Amniotic stem cell (primary cell): ENCODE results near the gene NDUFB2.
"Not testable (repeated sequence)": the region's sequence is repeated elsewhere in the genome, so short reads cannot be mapped to it uniquely, and the experiment has no call there.

ENCODE experiments used
- DNase-seq: peaks from one replicate; lab custom pipeline; 2025; lab: John Stamatoyannopoulos, UW

Gene NDUFB2

DNA sequence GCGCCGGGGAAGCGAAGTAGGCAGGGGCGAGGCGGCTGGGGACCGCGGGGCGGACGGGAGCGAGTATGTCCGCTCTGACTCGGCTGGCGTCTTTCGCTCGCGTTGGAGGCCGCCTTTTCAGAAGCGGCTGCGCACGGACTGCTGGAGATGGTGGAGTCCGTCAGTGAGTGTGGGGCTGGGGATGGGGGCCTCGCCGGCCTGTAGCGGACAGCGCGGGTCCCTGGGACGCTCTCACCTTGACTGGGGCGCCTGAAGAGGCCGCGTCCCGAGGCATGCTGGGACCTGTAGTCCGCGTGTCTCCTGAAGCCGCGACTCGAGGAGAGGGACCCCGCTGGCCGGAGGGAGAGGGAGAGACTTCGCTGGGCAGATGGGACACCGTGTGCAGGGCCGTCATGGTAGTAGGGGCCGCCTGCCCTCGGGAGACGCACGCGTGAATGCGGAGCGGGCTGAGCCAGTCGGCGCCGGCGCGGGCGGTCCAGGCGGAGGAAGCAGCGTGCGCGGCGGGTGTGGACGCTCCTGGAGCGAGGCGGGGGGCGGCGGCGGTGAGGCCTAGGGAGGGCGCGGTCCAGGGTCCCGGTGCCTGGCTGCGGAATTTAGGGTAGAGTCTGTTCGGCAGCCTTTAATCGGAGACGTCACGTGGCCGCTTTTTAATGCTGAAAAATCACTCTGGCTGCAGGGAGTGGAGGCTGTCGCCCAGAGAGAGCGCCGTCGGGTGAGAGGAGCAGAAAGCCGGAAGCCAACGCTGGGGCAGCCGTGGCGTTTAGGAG is at the start of gene NDUFB2:
Gene NDUFB2, plus strand, starts transcription at position 29 of the 767 bp plus-strand sequence. Its CDS starts 37 bp downstream, at position 66.
- peak; percentile 77 for DNase-seq

DNA sequence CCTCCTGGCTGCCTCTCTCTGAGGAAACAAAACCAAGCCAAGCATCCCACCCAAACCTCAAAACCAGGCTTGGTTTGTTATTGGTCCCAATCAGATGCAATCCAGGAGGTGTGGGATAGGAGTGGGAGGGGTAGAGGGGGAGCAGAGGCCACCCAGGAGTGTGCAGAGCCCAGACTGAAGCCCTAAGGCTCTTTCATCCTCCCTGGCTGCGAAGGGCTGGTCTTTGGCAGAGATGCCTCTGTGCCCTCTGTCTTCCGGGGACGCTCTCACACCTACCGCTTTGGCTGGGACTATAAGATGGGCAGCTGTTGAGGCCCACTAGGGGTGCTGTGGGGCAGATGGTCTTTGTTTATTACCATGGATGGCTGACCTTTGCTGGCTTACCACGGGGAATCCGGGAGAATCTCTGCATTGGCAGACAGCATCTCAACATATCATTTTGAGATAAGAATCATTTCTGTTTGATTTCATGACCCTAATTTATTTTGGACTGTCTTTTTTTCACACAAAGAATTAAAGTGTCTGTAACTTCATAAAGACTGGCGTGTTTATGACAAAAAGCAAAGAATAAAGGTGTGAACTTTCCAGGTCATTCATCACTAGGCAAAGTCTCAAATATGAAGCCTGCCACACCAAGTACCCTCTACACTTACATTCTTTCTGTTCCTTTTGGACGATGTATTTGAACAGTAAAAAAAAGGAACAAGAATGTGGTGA is 49.4 kb upstream of the NDUFB2 start:
- no peak for DNase-seq

DNA sequence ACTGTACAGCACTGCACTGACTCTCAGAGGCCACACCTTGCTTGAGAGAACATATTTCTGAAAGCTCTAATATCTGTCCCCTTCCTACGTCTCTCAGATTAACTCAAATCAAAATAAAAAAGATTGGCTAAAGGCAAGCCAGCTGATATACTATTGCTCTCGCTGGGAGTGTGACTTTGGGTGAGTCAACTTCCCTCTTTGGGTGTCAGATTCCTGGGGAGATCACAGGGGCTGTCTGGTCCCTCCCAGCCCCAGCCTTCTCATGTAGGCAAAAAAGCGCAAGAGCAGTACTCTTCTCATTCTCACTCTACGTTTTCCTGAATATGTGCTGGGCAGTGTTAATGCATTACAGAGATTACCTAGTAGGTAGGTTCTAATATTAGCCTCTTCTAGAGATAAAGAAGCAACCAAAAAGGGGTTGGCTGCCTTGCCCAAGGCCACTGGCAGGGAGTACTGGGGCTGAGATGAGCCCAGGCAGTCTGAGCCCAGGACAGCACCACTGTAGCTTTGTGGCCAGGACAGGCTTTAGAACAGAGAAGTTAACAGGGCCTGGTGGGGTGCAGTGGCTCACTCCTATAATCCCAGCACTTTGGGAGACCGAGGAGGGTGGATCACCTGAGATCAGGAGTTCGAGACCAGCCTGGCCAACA is 46.8 kb upstream of the NDUFB2 start:
- DNase-seq: no peak

DNA sequence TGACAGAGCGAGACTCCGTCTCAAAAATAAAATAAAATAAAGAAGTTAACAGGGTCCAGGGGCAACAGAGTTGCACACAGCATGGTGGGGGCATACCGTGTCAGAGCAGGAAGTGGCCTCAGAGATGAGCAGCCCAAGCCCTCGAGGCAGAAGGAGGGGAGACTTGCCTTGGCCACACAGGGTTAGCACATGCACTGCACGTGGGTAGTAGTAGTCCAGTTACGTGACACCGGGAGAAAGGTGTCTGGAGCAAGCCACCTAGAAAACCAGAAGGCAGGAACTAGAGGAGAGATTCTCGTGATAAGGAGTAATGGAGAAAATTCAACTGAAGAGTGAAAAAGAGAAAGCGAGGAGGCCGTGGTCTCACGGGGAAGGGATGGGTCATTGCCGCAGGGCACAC is 46.1 kb upstream of the NDUFB2 start:
- DNase-seq: no peak

DNA sequence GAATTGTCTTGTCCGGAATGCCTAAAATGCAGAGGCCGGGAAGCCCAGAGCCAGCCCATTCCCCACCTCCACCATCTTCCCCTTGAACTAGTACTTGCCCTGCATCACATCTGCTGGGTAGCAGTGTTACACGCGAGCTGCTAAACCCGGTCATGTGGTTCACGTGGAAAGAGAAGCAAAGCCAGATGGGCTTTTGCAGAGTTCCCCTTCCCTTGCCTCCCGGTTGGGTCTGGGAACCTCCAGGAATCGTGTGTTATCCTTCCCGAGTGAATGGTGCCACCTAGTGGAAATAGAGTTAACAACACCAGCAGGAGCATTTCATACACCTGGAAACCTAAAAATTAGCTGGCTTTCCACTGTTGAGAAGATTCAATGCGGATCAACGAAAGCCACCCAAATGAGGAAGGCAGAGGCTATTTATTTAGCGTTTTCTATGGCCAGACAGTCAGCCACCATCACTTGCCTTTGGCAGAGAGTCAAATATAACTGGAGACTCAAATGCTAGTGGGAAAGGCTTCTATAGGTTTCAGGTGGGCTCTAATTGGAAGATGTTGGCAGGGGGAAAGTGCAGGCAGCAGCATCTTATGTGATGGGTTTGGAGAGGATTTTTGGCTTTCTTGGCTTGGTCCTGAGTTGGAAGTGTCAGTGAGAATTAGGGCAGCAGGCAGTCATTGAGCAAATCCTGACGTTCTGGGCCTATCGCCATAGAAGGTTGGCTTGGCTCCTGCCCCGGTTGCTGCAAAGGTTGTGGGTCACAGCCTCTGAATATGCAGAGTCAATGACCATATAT is 43.0 kb upstream of the NDUFB2 start:
- peak; percentile 74 for DNase-seq

DNA sequence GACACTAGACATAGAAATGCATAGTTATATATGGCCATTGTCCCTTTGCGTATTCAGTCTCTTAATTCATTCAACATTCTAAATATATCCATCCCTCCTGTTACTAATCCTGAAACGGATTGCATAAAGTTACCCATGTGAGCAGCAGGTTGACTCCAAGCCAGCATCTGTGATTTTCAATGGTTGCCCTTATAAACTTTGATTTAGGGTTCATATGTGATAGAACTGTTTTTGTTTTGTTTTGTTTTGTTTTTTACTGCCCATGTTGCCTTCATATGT is 42.5 kb upstream of the NDUFB2 start:
- DNase-seq: no peak

DNA sequence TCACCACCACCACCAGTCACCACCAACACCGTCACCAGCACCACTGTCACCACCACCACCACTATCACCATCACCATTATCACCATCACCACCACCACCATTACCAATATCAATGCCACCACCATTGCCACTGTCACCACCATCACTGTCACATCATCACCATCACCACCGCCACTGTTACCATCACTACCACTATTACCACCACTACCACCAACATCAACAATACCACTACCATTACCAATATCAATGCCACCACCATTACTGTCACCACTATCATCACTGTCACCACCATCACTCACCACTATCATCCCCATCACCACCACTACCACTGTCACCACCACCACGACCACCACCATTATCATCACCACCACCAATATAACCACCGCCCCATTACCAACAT is 41.8 kb upstream of the NDUFB2 start:
- no peak for DNase-seq

DNA sequence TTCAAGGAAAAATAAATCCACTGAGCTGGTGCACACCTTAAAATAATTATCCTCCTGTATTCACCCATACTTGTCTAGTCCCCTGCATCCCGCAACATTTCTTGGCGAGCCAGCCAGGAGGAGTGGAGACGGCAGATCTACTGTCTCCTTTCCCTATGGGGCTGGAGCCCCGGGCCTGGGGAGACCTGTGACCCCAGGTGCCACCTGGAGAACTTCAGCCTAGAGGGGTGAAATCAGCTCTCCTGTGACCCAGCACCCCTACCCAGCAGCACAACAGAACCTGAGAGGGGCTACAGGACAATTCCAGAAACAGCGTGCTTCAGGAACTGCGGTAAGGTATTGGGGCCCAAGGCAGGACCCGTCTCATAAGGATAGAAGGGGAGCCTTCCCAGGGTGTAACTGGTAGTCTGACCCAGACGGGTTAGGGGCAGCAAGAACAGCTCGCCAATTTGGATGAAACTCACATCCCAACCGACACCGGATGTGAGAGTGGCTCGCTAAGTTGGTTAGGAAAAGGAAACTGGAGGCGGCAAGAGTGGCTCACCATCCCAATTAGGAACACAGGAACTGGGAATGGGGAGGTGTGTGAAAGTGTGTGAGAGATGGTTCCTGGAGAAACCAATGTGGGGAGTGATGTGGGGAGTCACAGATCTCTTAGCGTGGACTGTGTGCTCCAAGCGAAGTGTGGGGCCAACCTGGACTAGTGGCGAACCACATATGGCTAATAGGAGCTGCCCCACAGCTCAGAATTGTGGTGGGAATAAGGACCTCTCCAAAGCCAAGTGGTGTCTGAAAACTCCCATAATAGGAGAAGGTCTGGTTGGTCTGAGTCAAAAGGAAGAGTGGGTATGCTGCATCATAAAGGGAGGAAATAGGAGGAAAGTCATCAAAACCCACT is 40.7 kb upstream of the NDUFB2 start:
- no peak for DNase-seq

DNA sequence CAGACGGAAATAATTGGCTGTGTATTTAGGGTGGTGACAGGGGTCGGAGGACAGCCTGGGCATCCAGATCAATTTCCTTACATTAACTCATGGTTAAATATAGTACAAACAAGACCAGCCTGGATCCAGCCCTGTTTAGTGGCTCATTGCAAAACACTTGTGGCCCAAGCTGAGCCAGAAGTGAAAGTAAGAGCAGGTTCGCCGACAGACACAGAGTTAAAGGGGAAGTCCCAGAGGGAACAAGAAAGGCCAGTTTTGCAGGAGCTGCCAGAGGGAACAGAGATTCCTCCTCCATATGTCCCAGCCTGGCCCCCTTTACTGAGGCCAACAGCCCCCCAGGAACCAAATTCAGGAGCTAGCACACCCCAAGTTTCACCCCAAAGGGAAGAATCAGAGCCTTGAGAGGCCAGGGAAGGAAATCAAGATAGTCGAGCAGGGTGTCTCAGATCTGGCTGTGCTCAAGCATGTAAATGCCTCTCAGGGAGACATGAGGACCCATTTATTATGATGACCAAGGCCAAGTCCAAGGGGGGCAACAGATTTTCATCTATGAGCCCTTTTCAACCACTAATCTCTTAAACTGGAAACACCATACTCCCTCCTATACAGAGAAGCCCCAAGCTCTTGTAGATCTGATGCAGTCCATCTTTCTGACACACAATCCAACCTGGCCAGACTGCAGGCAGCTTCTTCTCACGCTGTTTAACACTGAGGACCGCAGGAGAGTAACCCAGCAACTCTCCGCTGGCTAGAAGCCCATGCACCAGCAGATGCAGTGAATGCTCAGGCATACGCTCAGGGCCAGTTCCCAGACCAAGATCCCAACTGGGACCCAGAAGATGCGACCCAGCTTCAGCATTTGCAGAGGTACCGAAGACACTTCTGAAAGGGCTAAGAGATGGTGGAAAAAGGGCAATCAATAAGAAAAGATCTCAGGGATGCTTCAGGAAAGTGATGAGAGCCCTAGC is 39.7 kb upstream of the NDUFB2 start:
- no peak for DNase-seq

DNA sequence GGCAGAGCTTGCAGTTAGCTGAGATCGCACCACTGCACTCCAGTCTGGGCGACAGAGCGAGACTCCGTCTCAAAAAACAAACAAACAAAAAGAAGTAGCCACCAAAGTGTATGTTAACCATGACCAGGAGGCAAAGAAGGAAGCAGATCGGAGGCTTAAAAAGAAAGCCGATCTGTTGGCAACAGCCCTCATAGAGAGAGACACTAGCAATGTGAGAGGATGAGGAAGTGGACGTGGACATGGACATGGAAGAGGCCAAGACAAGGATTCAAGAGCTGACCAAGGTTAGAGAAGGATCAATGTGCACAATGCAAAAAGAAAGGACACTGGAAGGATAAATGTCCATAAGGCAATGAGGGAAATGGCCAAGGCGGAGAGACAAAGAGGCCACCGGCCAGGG is 38.6 kb upstream of the NDUFB2 start:
- DNase-seq: no peak

DNA sequence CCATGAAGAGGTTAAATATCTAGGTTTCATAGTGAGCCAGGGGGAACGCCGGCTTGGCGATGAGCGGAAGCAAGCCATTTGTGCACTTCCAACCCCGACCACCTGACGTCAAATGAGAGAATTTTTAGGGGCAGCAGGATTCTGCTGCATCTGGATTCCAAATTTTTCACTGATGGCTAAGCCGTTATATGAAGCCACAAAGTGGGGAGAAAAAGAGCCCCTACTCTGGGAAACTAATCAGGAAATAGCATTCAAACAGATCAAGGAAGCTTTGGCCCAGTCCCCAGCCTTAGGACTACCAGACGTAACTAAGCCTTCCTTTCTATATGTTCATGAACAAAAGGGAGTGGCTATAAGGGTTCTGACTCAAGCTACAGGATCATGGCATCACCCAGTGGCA is 36.7 kb upstream of the NDUFB2 start:
- no peak for DNase-seq

DNA sequence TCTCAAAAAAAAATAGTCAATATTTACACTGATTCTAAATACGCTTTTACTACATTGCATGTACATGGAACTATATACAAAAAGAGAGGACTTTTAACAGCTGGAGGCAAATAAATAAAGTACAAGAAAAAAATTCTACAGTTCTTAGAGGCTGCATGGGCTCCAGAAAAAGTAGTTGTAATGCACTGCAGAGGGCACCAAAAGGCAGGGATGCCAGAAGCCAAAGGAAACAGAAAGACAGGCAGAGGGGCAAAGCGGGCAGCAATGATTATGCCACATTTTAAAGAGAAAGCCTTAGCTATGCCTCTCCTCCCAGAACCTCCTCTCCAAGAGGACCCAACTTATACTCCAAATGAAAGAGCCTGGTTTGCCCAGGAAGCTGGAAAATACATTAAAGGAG is 35.4 kb upstream of the NDUFB2 start:
- no peak for DNase-seq

DNA sequence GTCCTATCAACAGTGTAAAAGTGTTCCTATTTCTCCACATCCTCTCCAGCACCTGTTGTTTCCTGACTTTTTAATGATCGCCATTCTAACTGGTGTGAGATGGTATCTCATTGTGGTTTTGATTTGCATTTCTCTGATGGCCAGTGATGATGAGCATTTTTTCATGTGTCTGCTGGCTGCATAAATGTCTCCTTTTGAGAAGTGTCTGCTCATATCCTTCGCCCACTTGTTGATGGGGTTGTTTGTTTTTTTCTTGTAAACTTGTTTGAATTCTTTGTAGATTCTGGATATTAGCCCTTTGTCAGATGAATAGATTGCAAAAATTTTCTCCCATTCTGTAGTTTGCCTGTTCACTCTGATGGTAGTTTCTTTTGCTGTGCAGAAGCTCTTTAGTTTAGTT is 33.6 kb upstream of the NDUFB2 start:
- not testable (repeated sequence) for DNase-seq

DNA sequence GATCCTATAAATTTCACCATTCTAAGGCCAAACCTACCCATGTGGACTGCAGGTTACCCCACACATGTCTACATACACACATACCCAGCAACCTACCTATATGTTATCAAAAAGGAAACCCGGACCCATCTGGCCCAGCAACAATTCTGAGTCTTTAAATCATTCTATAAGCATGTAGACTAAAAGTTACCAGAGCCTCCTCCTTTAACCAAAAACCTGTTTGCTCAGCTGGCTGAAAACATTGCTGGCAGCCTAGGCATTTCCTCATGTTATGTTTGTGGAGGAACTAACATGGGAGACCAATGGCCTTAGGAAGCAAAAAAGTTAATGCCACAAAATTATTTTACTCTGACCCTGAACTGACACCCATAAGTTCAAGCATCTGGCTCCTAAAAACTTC is 29.0 kb upstream of the NDUFB2 start:
- no peak for DNase-seq

DNA sequence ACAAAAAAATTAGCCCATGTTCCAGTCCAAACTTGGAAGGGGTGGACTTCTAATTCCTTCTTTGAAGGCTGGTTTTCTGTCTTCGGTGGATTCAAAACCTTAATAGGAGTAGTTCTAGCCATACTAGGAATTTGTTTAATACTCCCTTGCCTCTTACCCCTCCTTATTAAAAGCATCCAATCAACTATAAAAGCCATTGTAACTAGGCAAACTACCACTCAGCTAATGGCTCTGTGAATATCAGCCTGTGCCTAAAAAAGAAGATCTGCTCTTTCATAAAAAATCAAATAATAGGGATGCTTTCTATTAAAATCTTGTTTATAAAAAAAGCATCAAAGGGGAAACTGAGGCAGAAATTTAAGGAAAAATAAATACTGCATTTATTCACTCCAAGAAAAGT is 27.9 kb upstream of the NDUFB2 start:
- DNase-seq: no peak

DNA sequence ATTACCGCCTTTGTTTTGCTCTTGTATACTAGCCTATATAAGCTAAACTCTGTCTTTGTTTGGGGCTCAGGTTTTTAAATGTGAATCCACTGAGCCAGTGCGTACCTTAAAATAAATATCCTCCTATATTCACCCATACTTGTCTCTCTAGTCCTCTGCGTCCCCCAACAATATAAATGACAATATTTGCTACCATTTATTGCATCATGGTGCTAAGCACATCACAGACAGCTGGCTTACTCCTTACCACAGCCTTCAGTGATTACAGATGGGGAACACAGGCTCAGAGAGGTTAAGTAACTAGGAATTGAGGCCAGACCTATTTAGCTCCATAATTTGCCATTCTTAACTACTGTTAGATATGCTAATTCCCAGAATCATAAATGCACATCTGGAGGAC is 27.2 kb upstream of the NDUFB2 start:
- no peak for DNase-seq

DNA sequence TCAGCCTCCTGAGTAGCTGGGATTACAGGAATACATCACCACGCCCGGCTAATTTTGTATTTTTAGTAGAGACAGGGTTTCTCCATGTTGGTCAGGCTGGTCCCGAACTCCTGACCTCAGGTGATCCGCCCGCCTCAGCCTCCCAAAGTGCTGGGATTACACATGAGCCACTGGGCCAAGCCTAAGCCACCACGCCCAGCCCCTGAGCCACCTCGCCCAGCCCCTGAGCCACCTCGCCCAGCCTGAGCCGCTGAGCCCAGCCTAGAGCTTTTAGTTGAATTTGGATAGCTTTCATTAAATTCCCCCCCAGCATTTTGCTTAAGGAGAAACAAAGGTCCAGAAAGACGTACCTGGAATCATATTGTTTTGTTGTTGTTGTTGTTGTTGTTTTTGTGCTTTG is 26.6 kb upstream of the NDUFB2 start:
- not testable (repeated sequence) for DNase-seq

DNA sequence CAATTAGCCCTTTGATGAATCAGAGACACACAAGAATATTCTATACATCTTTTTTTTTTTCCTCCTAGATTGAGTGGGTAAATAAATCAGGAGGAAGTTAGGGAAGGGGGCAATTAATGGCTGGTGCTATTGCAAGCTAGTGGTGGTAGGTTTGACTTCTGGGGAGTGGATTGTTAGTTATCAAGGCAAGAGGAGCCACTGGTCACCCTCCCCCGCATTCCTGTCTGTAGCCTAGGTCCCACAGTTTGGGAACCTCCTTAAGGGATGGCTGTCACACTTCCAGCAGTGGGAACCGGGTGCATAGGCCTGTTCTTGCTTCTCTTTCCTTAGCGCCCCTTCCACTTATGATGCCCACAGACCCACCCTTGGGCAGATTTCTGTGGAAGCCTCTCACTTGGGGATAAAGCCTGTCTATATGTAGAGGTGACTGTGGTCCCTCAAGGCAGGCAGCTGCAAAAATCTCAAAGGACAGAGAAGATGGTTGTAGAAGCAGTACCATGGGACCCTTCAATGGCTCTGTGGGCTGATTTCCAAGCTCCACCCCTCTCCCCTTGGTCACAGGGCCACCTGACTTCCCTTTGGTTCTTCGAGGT is 26.1 kb upstream of the NDUFB2 start:
- DNase-seq: no peak

DNA sequence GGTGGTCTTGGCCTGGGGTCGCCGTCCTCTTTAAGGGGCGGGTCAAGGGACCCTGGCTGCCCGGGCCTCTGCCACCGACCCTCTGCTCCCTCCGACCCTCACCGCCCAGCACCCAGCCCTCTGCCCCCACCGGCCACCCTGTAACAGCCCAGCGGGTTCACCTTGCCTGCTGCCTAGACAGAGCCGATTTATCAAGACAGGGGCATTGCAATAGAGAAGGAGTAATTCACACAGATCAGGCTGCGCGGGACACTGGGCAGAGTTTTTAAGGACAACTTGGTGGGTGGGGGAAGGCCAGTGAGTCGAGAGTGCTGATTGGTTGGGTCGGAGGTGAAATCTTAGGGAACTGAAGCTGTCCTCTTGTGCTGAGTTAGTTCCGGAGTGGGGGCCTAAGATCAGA is 24.5 kb upstream of the NDUFB2 start:
- no peak for DNase-seq
